Midbrain (tissue), 1 donor: ENCODE results near the gene ACTN4.
"Not testable (repeated sequence)": the region's sequence is repeated elsewhere in the genome, so short reads cannot be mapped to it uniquely, and the experiment has no call there.

Experiments used
- DNase-seq: peaks from one replicate; lab custom pipeline; 2025; lab: John Stamatoyannopoulos, UW

Gene ACTN4

DNA sequence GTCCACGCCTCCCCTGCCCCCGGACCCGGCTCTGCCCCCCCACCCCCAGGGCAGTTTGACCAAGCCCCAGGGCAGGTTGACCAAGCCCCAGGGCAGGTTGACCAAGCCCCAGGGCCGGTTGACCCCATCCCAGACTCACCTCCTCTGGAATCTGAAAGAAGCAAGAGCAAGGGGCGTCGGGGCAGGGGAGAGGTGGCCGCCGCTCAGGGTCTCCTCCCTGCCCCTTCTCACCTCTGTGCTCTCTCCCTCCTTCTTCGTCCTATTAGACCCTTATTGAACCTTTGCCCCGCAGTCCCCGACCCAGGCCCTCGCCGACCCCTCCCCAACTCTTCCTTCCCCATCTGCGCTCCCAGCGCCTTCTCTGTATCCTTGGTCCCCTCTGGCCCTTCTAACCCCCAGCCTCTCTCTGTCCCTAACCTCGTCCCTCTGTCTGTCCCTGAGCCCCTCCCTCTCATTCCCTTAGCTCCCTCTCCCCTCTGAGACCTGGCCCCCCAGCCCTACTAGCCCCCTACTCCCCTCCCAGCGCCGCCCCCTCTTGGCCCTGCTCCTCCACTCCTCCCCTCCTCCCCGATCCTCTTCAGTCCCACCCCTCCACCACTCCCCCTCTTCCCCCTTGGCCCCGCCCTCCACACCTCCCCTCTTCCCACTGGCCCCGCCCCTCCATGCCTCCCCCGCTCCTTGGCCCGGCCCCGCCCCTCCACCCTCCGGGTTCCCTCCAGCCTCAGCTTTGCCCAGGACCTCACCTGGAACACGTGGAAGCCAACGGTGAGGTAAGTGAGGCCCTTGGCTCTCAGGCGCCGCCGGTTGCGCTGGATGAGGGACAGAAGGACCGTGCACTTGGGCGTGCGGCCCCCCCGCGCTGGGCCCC lies 89.2 kb downstream of the ACTN4 start:
- no peak for DNase-seq

- no peak for DNase-seq
Measured at GRCh38 chr19:38737281-38737865, 89.9 kb downstream of the ACTN4 start.

- no peak for DNase-seq
Measured at GRCh38 chr19:38737921-38738737, 90.7 kb downstream of the ACTN4 start.

- DNase-seq = no peak
Measured at GRCh38 chr19:38739440-38740256, 92.2 kb downstream of the ACTN4 start.

- no peak for DNase-seq
Measured at GRCh38 chr19:38740257-38740592, 92.8 kb downstream of the ACTN4 start.

GRCh38 chr19:38740932-38741331 lies 93.5 kb downstream of the ACTN4 start:
- no peak for DNase-seq

- no peak for DNase-seq
Measured at GRCh38 chr19:38741670-38742069, 94.2 kb downstream of the ACTN4 start.

GRCh38 chr19:38742296-38742695 lies 94.8 kb downstream of the ACTN4 start:
- DNase-seq = no peak

- no peak for DNase-seq
Measured at GRCh38 chr19:38742906-38743305, 95.5 kb downstream of the ACTN4 start.

GRCh38 chr19:38743394-38744297 lies 96.2 kb downstream of the ACTN4 start:
- DNase-seq = no peak

DNA sequence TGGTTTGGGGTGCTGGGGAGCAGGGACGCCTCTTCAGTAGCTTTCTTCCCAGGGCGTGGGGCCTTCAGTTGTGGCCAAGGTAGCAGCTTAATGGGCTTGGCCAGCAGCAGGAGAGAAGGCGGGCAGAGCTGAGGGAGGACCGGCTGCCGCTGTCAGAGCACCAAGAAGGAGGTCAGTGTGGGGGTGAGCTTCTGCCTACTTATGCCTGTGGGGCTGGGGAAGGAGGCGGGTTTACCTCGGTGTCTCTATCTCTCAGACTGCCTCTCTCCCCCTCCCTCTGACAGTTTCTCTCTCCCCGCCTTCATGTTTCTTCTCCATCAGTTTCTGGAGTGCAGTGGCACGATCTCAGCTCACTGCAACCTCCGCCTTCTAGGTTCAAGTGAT lies 96.8 kb downstream of the ACTN4 start, which contains the start of gene CAPN12:
Gene CAPN12, minus strand, starts transcription at position 177 of the 384 bp plus-strand sequence. CDS start 309 bp downstream, outside the sequence.
- no peak for DNase-seq

DNA sequence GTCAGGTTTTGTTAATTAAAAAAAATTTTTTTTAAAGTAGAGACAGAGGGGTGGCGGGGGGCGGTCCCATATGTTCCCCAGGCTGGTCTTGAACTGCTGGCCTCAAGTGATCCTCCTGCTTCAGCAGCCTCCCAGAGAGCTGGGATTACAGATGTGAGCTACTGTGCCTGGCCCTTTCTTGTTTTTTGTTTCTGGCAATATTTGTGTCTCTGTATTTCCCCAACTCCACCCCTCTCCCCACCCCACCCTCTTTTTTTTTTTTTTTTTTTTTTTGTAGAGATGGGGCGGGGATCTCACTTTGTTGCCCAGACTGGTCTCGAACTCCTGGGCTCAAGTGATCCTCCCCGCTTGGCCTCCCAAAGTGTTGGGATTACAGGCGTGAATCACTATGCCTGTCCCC lies 97.4 kb downstream of the ACTN4 start:
- DNase-seq = no peak

DNA sequence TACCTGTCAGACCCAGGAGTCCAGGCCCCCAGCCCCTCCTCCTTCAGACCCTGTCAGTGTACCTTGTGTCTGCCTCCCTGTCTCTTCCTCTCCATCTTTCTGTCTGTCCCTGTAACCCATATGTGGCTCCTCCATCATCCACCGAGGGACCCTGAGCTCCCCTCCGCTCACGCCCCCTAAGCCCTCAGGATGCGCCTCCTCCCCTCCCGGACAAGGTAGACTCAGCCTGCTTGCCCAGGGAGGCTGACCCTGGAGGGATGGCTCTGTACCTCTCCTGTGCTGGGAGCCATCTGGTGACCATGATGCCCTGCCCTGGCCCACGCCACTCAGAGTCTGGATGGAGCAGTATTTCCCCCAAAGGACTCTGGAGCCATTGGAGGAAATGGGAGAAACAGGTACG lies 97.9 kb downstream of the ACTN4 start:
- no peak for DNase-seq

- DNase-seq = not testable (repeated sequence)
Measured at GRCh38 chr19:38753783-38754182, 106.3 kb downstream of the ACTN4 start.

- not testable (repeated sequence) for DNase-seq
Measured at GRCh38 chr19:38754196-38754595, 106.7 kb downstream of the ACTN4 start.

- DNase-seq = no peak
Measured at GRCh38 chr19:38759590-38760003, 112.1 kb downstream of the ACTN4 start.

- DNase-seq = not testable (repeated sequence)
Measured at GRCh38 chr19:38760805-38761517, 113.5 kb downstream of the ACTN4 start.

DNA sequence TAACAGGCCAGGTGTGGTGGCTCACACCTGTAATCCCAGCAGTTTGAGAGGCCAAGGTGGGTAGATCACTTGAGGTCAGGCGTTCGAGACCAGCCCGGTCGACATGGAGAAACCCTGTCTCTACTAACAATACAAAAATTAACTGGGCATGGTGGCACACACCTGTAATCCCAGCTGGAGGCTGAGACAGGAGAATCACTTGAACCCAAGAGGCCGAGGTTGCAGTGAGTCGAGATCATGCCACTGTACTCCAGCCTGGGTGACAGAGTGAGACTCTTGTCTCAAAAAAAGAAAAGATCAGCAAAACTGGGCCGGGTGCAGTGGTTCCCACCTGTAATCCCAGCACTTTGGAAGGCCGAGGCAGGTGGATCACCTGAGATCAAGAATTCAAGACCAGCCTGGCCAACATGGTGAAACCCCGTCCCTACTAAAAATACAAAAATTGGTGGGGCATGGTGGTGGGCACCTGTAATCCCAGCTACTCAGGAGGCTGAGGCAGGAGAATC lies 114.5 kb downstream of the ACTN4 start:
- DNase-seq = not testable (repeated sequence)

GRCh38 chr19:38763795-38764220 lies 116.4 kb downstream of the ACTN4 start:
- DNase-seq = no peak

DNA sequence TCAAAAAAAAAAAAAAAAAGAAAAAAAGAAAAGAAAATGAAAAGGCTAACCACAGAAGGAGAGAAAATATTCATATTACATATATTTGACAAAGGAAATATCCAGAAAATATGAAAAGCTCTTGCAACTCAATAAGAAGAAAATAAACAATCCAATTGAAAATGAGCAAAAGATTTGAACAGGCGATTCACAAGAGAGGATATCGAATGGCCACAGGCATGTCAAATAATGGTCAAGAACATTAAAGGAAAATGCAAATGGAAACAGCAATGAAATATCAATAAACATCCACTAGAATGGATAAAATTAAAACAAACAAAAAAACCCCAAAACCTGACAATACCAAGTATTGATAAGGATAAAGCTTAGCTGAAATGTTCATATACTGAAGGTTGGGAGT lies 117.8 kb downstream of the ACTN4 start:
- no peak for DNase-seq
